ENCODE data around the gene TUBE1. TPM values are rescaled to one million over a fixed set of nuclear protein-coding genes. Genes with fewer than 3 reads are reported as not detected.

TUBE1 gene
- total and polyA plus RNA-seq, 2 of the 4 experiments (the other 2 are of a cell fraction): 7.9 to 8.6 TPM

DNA sequence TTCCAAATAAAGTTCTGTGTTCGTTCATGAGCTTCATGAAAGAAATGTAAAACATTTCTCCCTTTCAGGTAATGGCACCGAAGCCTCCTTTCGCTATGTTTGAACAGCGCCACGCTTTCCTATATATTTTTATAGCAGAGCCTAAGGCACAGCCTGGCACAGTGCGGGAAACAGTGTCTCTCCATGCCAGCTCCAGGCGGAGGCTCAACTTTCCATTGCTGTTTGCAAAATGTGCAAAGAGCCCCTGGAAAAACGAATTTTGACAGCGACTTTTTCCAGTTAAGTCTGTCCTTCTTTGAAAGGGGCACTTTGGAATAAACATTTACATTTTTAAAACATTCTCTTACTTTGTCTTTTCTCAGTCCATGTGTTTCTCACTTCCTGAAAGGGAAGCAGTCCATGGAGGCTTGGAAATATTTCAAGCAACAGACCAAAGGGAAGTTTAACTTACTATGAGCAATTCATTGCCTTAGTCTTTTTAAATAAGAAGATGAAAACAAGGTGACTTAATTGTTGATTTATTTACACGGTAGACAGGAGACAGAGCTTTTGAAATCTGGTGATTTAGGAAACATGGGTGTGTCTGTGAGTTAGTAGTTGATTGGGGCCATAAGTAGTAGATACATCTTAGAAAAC lies 32.6 kb downstream of the TUBE1 start:
- Histone ChIP-seq H4K5ac (ENCODE audit: low read depth, low read length) (no peak overlapping the region), H4K8ac (ENCODE audit: low read depth in 2 of 2, low read length in 2 of 2) (no peak overlapping the region), H4K91ac (ENCODE audit: insufficient read depth, low read depth, low read length) (no peak overlapping the region), H3K27me3 (ENCODE audit: control insufficient read depth, insufficient read depth, low read length) (peaks cover 14% of the 10 kb centered on the region), H3K14ac (replicated peaks; ENCODE audit: low read depth, low read length) (no peak overlapping the region), H3K79me1 (ENCODE audit: low read depth in 1 of 2, low read length in 2 of 2) (no peaks in the 10 kb centered on the region), H2BK20ac (ENCODE audit: low read depth, low read length) (no peak overlapping the region), H3K4me2 (ENCODE audit: low read depth, low read length) (no peak overlapping the region), H3K56ac (ENCODE audit: extremely low read depth, insufficient read depth, low read length) (no peak overlapping the region), H4K20me1 (ENCODE audit: insufficient read depth, low read length) (no peaks in the 10 kb centered on the region), H3K23ac (ENCODE audit: low read depth, low read length) (no peak overlapping the region), H3K4ac (ENCODE audit: low read depth, low read length) (no peak overlapping the region), H3K4me3 (ENCODE audit: insufficient read depth, low read depth, low read length) (no peak overlapping the region), H2AFZ (replicated peaks; ENCODE audit: low read length, poor library complexity) (no peak overlapping the region), H3K4me1 (ENCODE audit: control insufficient read depth, insufficient read depth, low read length) (no peaks in the 10 kb centered on the region; the same call in 1 of the 2 replicates), H3K27ac (ENCODE audit: insufficient read depth, low read length) (no peak overlapping the region), H2BK5ac (ENCODE audit: low read depth, low read length, poor library complexity, severe bottlenecking) (no peak overlapping the region), H3K9ac (ENCODE audit: low read depth, low read length) (no peak overlapping the region), H3K9me3 (ENCODE audit: control insufficient read depth, insufficient read depth, low read length) (no peaks in the 10 kb centered on the region; the same call in 1 of the 2 replicates), H2BK15ac (ENCODE audit: low read depth, low read length) (no peak overlapping the region), H3K18ac (ENCODE audit: low read depth, low read length) (no peak overlapping the region), H3K9me1 (ENCODE audit: insufficient read depth, low read length) (no peaks in the 10 kb centered on the region), H2AK5ac (ENCODE audit: low read depth, low read length) (no peak overlapping the region), H3K36me3 (ENCODE audit: control insufficient read depth, insufficient read depth, low read length) (no peaks in the 10 kb centered on the region), H2BK120ac (ENCODE audit: low read depth, low read length) (no peak overlapping the region), H2AK9ac (replicated peaks; ENCODE audit: low read depth, low read length, poor library complexity) (no peak overlapping the region)
- no TSS peak for BruUV-seq (replicated peaks)
- DNase-seq (peak; percentile 31), ATAC-seq (ENCODE audit: low read depth) (peak; percentile 57; the same call in 1 of the 2 replicates)
- ChIA-PET POLR2A (ENCODE audit: unreplicated experiment) (no interaction called here), CTCF (no interaction called here)
- dilution Hi-C loops (cut with HindIII; ENCODE audit: low sequenced_read_pairs, unreplicated experiment): no loop called here
- WGBS, 2 experiments (ENCODE audit: extremely low coverage in 2 of 2, insufficient read length in 1 of 2): 84% methylated on average over 6 of the region's 10 CpGs; no CpG with 5 or more reads in 1 of the 2 experiments
- intact Hi-C loops (cut with micrococcal nuclease): no loop called here
- in situ Hi-C loops (cut with MboI; ENCODE audit: low sequenced_read_pairs): no loop called here
- TF ChIP-seq FOS (IDR thresholded peaks at IDR 0.05; ENCODE audit: low read depth, low read length) (no peak), BHLHE40 (IDR thresholded peaks at IDR 0.05; ENCODE audit: low read depth, low read length) (no peak)

All from IMR-90 (cell line).